ENCODE results near the gene PDE6D.

DNA sequence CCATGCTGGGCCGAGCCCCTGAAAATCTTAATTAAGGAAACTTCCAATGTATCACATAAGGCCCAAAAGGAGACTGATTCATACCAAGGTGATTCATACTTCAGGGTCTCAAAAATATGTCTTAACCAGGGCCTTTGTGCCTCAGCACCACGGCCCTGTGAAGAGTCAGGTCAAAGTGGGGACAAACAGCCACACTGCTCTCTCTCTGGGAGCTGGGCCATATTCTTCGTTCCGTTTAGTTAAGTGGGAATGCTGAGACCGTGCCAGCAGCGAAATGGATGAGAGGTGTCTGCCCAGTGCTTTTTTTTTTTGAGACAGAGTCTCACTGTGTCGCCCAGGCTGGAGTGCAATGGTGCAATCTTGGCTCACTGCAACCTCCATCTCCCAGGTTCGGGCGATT is 82.1 kb downstream of the PDE6D start:
- TF ChIP-seq, protein P1, sequence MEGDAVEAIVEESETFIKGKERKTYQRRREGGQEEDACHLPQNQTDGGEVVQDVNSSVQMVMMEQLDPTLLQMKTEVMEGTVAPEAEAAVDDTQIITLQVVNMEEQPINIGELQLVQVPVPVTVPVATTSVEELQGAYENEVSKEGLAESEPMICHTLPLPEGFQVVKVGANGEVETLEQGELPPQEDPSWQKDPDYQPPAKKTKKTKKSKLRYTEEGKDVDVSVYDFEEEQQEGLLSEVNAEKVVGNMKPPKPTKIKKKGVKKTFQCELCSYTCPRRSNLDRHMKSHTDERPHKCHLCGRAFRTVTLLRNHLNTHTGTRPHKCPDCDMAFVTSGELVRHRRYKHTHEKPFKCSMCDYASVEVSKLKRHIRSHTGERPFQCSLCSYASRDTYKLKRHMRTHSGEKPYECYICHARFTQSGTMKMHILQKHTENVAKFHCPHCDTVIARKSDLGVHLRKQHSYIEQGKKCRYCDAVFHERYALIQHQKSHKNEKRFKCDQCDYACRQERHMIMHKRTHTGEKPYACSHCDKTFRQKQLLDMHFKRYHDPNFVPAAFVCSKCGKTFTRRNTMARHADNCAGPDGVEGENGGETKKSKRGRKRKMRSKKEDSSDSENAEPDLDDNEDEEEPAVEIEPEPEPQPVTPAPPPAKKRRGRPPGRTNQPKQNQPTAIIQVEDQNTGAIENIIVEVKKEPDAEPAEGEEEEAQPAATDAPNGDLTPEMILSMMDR (IDR thresholded peaks at IDR 0.05; ENCODE audit: low read depth, low read length) = no peak
- no peak for TF ChIP-seq POLR2A (IDR thresholded peaks at IDR 0.05; ENCODE audit: extremely low read depth, insufficient read length)
